GM18951 (cell line): ENCODE data around the gene DDI2.

ENCODE experiments used
- POLR2A ChIP-seq: IDR thresholded peaks from 4 replicates; pipeline ENCODE4 v1.6.1; 2011; ENCODE audit warnings: mild to moderate bottlenecking; ENCODE audit not compliant: insufficient read length, insufficient read depth; ENCODE audit errors: extremely low read depth
- in situ Hi-C: fragments of 300-500 bp; cut with MboI; formaldehyde crosslinking; loops from one replicate; pipeline ENCODE4 v1.12.0; 2022; ENCODE audit warnings: low sequenced_read_pairs, mixed read lengths, inconsistent platforms; ENCODE audit not compliant: unreplicated experiment

The DDI2 gene

GRCh38 chr1:15618077-15618654, 908 bp downstream of the DDI2 start:
- TF ChIP-seq POLR2A: no peak
- in situ Hi-C loops: no loop called here

- in situ Hi-C loops: no loop called here
- no peak for TF ChIP-seq POLR2A
These were observed 1.6 kb downstream of the DDI2 start for GRCh38 chr1:15618655-15619525.

- in situ Hi-C loops: no loop called here
- TF ChIP-seq POLR2A: no peak
These were observed 2.9 kb downstream of the DDI2 start for GRCh38 chr1:15620155-15620545.

GRCh38 chr1:15620902-15621682, 3.8 kb downstream of the DDI2 start:
- no peak for TF ChIP-seq POLR2A
- in situ Hi-C loops: no loop called here

- in situ Hi-C loops: no loop called here
- TF ChIP-seq POLR2A: no peak
These were observed 4.7 kb downstream of the DDI2 start for GRCh38 chr1:15621975-15622374.

- no peak for TF ChIP-seq POLR2A
- in situ Hi-C loops: no loop called here
These were observed 5.6 kb downstream of the DDI2 start for GRCh38 chr1:15622712-15623373.

- no peak for TF ChIP-seq POLR2A
- in situ Hi-C loops: no loop called here
These were observed 6.2 kb downstream of the DDI2 start for GRCh38 chr1:15623435-15623834.

GRCh38 chr1:15624133-15624714, 7.0 kb downstream of the DDI2 start:
- in situ Hi-C loops: no loop called here
- no peak for TF ChIP-seq POLR2A

- in situ Hi-C loops: no loop called here
- no peak for TF ChIP-seq POLR2A
These were observed 8.0 kb downstream of the DDI2 start for GRCh38 chr1:15625056-15625917.

- TF ChIP-seq POLR2A: no peak
- in situ Hi-C loops: no loop called here
These were observed 9.2 kb downstream of the DDI2 start for GRCh38 chr1:15626269-15626950.

- TF ChIP-seq POLR2A: no peak
- in situ Hi-C loops: no loop called here
These were observed 10.2 kb downstream of the DDI2 start for GRCh38 chr1:15627343-15627988.
